ENCODE results near the gene MDH1B.
"Not testable (repeated sequence)": the region's sequence is repeated elsewhere in the genome, so short reads cannot be mapped to it uniquely, and the experiment has no call there.

Gene MDH1B

DNA sequence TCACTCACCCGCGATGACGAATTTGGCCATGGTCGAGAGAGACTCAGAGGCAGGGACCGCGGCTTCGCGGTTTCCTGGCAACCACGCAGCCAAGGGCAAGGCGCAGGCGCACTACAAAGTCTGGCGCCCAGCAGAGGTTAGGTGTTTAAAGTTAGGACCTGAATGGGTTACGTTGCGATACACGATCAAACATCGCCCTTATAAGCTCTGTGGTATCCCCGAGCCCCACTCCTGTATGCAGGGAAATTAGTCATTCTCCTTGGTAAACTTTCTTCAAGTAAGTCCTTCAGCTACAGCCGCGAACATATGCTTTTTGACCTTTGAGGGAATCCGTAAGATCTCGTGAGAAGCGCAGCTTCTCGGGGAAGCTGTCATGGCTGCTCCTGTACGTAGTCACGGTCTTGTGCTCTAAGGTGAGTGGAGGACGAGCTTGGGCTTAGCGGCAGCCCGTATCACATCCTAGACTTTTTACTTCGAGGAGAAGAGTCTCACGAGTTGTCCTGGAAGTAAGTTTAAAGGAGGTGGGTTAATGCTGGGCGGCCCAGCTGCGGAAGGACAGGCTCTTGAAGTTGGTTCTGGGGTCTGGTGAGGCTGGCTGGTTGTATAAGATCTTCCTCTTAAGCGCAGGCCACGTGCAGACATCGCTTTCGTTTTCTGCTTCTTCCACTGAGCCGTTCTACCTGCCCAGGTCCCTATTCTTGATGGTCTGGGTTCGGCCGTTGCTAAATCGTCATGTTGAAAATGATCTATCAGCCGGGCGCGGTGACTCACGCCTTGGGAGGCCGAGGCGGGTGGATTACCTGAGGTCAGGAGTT, at the start of gene MDH1B, which contains the start of gene FASTKD2:
MDH1B (minus strand) TSS at position 87 of the 815 bp plus-strand sequence; CDS start at position 30, 57 bp downstream.
FASTKD2 (plus strand) TSS at position 365 of the 815 bp plus-strand sequence. CDS start 1,088 bp downstream, outside the sequence.
- peak; percentile 91 for DNase-seq

DNA sequence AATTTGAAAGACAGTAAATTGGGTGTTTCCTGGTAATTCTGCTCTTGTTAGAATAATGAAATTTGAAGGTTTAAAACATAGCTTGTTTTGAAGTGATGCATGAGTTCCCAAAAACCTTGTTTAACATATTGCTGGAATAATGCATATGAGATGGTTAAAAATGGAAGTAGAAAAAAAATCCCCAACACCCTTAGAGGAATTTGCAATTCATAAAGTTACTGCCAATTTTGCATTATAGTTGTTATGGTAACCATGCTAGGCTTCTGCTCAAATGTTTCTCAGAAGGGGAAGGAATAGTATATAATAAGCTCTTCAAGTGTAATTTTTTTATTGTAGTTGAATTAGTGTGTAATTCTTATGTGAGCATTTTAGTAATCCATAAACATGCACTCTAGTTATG, 49.4 kb upstream of the MDH1B start:
- DNase-seq, result no peak

DNA sequence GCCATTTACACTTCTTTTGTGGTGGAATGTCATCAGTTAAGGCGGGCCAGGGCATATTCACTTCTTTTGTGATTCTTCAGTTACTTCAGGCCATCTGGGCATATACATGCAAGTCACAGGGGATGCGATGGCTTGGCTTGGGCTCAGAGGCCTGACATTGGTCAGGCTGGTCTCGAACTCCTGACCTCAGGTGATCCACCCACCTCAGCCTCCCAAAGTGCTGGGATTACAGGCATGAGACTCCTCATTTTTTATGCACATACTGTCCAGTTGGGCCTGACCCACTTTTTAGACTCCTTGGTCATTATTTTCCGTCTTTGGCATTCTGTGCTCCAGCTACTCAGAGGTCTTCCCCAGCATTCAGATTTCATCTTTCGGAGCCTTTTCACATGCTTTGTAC, 47.3 kb upstream of the MDH1B start:
- DNase-seq, result not testable (repeated sequence)

DNA sequence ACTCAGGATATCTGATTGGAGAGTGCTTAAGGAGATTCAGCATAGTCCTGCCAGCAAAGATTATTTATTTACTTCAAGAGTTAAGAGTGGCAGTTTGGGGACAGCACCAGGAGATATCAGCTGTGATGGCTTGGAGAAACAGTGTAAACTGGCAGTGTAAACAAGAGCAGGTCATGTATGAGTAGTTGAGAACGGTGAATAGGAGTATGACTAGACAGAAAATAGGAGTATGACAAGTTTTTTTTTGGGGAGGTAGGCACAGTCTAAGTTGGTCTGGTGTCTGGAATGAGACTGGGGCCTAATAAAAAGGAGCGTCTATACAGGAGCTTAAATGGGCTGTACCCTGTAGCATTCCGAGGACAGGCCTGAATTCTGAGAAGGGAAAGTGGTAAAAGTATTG, 42.5 kb upstream of the MDH1B start:
- DNase-seq, result not testable (repeated sequence)

DNA sequence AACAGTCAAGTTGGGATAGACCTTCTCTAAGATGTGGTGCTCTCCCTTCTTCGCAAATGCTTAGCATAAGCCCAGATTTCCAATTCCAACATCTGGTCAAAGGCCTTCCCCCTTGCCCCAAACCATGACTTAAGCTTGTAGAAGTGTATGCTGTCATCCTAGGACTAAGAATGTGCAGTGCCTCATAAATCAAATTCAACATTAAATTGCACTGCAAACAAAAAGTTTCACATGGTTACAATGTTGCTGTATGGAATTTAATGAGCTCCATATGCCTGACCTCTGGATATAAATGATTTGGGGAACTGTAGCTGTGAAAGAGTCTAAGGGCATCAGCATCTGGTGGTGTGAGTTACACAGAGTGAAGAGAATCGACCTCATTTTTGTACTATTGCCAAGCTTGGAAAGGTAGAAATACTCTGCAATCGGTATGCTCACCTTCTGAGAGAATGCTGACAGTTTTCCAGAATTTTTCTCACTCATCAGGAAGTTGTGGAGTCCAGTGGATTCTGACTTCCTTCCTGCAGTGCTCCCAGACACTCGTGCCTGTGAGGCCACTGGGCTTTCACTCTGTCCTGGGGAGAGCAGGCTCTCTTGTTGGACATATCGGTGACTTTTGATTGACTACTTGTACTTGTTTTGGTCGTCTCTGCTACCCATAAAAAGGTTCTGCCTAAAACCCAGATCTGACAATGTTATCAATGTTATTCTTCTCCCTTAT, 40.9 kb upstream of the MDH1B start:
- DNase-seq, result no peak

DNA sequence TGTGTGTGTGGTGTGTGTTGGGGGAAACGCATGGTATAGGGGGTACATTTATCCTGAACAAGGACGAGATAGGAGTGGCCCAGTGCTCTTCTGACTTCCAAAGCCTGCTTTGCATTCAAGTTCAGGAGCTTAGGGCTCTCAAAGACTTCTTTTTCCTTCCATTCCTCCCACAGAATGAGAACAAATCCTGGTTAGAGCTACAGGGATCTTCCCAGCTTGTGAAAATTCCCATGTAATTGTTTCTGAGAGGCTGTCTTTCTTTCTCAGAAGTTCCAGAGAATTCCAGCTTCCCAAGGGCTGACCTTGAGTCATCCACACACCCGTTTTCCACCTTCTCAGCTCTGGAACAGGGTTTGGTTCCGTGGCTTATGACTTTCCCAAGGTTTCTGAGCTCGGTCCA, 39.2 kb upstream of the MDH1B start:
- no peak for DNase-seq

DNA sequence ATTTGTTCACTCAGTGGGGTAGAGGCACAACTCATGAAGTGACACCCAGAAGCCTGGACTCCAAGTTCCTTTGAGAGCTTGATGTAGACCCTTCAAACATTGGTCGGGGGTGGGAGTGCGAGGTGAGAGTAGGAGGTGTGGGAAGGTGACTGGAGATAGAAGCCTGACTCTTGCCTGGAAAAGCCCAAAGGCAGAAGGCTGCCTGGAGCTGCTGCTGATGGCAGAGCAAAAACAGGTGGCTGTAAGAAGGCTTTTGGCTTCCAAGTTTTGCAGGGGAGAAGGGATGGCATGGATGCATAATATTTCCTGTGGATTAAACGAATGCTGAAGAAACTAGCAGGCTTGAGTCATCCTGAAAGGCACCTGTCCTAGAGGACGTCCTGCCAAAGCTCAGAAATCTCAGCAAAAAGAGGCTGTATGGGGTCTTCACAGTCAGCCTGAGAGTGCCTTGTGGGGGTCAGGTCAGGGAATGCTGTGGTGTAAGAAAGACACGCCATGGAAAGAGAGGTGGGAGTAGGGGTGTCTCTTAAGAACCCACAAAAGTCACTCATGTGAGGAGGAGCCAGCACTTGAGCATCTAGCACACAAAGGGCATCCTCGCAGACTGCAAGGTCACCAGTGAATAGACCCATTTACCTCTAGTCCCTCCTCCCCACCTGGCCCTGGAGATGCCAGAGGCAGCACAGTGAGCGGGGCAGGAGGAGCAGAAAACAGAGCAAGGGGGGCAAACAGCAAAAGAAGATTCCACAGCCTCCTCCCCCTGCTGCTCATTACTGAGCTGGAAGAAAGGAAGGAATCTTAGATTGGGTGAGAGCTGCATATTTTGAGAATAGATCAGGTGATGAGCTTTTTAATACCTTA, 37.8 kb upstream of the MDH1B start:
- DNase-seq, result no peak

DNA sequence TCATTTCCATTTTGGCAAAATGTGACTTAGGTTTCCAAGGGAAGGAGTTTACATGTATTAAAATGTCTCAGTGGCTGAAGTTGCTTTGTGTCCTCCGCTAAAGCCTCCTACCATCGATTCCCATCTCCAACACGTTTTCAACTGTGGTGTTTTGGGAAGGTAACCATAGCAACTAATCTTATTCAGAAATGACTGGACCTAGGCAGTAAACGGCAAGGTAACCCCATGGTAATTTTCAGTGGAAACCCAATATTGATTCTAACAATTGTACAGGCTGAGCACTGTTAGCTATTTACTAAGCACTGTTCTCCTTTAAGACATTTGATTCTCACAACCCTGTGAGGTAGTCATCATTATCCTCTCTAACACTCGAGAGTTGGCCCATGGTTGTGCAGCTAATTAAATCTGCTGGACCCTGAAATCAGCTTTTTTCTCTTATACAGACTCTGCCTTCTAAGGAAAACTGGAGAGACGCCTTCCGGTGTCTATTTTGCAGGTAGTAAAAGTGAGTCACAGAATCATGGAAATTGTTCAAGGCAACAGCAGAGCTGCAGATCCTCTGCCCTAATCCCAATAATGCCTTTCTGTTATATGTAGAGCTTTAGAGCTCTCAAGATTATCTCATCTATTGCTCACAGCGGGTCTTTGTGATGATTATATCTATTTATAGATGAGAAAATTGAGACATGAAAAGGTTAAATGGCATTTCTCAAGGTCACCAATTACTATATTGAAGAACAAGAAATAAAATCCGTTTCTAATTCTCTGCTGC, 36.5 kb upstream of the MDH1B start:
- DNase-seq, result no peak

DNA sequence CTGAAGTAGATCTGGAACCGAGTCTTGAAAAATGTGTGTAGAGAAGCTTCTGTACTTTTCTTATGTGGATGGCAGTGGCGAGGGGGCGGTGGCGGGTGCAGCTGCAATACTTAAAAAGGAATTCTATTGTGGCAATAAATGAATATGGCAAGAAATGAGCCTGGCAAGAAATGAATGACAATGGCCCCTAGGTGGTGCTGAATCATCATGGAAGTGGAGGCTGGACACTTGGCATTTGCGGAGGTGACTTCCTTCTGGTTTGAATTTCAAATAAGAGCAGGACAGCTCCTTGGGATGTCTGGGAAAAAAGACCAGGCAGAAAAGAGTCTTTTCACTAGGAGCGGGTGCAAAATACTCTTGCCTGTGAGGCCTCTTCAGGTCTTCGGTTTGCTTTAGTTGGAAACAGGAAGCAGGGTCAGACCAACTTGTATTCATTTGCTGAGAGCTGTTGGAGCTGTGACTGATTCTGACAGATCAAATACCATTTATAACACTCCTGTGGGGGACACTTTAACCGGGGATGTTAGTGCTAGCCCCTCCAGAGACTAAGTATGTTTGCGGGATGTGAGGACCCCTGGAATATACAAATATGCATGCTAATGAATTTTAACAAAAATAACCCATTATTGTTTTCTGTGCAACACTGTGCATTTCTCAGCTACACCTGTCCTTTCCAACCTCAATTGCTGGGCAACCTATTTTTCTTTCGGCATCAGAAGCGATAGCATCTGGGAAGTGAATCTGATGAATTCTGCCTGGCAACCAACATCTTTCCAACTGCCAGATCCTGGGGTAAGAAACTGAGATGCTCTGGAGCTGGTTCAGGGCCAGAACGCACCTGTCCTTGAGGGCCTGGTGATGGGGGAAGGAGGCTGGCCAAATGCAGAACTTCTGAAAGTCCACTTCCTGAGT, 35.6 kb upstream of the MDH1B start:
- DNase-seq, result peak; percentile 68

DNA sequence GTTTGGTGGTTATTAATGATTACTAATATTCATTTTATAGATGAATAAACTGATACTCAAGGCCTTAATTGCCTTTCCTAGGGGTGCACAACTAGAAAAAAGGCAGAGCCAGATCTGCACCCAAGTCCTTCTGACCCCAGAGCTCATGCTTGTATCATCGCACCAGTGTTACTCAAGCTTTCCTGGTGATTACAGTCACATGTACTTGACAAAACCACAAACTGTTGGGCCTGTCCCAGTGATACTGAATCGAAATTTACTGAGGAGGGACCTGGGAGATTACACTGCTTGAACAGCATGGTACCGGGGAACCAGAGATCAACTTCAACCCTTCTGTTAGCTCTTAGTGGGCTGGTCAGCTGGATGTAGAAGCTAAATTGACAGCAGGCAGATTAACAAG, 34.0 kb upstream of the MDH1B start:
- no peak for DNase-seq

DNA sequence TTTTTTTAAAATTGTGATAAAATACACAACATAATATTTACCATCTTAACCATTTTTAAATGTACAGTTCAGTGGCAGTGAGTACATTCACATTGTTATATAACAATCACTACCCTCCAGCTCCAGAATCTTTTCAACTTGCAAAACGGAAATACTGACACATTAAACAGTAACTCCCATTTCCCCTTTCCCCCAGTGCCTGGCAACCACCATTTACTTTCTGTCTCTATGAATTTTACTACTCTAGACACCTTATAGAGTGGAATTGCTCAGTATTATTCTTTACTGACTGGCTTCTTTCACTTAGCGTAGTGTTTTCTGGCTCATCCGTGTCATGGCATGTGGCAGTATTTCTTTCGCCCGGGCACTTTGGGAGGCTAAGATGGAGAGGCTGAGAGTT, 32.9 kb upstream of the MDH1B start:
- DNase-seq, result no peak

DNA sequence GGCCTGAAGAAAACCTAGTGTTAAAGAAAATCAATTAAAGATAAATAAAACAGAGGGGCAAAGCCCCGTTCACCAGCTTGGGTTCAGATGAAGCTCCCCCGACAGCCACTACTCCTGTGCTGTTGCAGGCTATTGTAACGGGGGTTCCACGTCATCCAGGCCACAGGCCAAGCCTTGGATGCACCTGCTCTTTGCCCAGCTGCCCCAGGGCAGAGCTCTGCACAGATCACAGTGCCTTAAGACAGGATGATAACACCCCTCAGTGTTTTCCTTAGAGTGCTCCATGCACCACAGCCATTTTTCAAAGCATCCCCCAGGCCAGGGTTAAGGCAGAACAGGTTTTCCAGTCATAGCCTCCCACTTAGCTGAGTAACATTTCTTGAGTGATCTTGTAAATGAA, 32.2 kb upstream of the MDH1B start:
- DNase-seq, result no peak

DNA sequence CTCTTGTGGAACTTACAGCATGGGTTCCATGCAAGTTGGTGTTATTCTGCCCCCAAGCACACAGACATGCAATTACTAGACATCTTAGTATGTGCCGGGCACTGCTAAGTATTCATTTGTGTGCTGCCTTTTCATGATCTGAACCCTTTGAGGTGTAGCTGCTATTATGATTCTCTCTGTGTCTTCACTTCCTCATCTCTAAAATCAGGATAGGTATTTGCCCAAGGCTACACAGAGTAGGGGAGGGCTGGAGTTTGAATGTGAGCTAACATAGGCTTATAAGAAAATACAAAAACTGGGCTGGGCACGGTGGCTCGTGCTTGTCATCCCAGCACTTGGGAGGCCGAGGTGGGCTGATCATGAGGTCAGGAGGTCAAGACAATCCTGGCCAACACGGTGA, 27.5 kb upstream of the MDH1B start:
- no peak for DNase-seq

DNA sequence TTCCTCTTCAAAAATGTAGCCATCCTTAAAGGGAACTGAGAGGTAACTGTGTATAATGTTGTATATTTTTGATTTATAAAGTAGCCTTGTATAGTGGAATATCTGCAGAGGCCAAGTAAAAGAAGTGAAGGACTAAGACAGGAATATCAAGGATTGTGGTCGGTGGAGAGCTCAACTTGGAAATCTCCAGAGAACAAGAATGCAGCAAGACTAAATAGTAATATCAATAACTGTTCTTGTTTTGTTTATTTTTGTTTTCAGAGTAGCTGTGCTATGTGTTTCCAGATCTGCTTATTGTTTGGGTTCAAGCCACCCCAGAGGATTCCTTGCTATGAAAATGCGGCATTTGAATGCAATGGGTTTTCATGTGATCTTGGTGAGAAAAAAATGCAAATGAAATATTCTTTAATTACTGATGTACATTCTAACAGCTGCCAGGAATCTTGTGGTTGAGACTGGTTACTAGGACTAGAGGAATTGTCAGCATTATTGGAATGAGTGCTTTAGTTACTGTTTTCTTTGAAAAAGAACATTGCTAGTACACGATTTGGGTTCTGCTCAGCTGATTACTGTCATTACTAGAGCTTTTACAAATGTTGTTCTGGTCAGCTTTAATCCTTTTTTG, 25.3 kb upstream of the MDH1B start:
- DNase-seq, result no peak

DNA sequence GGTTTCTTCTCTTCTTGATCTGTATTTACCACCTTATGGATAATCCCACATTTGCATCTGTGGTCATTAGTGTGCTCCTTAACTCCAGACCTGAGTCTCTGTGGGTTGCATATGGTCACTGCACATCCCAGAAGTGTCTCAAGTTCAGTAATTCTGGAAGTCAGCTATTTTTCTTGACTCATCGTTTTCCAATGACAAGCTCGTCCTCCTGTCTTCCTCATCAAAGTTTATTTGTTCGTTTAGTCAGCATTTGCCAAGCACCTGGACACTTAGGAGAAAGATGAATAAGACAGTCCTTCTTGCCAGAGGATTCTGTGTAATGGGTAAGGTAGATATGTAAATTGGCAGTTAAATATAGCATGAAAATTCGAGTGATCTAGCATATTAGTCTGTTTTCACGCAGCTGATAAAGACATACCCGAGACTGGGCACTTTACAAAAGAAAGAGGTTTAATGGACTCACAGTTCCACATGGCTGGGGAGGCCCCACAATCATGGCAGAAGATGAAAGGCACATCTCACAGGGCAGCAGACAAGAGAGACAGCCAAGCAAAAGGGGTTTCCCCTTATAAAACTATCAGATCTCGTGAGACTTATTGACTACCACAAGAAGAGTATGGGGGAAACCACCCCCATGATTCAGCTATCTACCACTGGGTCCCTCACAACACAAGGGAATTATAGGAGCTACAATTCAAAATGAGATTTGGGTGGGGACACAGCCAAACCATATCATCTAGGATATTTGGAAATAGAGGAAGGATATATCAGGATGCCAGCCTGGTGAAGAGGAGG, 19.6 kb upstream of the MDH1B start:
- DNase-seq, result no peak

DNA sequence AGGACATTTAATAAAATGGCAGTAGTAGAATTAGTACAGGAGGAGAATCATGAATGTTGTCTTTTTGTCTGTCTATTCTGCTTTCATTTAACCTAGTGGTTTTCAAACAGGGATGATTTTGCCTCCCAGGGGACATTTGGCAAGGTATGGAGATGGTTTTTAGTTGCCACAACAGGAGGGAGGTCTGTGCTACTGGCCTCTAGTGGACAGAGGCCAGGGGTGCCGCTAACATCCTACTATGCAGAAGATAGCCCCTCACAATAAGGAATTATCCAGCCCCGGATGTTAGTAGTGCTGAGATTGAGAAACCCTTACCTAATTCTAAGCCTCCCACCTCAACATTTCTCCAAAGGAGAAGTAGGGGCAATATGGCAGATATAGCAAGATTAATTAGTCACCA, 18.6 kb upstream of the MDH1B start:
- no peak for DNase-seq

DNA sequence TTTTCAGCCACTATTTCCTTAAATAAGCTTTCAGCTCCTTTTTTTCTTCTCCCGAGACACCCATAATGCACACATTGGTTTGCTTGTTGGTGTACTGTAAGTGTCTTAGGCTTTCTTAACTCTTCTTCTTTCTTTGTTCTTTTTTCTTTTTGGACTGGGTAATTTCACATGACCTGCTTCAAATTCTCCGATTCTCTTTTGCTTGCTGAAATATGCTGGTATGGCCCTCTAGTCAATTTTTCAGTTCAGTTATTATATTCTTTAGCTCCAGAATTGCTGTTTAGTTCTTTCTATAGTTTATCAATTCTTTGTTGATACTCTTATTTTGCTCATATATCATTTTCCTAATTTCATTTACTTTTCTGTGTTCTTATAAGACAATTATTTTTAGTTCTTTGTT, 15.5 kb upstream of the MDH1B start:
- DNase-seq, result no peak

DNA sequence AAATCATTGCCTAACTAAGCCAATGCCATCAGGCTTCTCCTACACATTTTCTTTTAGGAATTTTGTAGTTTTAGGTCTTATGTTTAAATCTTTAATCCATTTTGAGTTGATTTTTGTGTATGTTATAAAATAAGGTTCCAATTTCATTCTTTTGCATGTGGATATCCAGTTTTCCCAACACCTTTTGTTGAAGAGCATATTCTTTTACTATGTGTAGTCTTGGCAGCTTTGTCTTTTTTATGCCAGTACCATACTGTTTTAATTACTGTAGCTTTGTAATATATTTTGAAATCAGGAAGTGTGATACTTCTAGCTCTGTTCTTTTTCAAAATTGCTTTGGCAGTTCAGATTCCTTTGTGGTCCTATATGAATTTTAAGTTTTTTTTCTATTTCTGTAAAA, 11.3 kb upstream of the MDH1B start:
- no peak for DNase-seq

DNA sequence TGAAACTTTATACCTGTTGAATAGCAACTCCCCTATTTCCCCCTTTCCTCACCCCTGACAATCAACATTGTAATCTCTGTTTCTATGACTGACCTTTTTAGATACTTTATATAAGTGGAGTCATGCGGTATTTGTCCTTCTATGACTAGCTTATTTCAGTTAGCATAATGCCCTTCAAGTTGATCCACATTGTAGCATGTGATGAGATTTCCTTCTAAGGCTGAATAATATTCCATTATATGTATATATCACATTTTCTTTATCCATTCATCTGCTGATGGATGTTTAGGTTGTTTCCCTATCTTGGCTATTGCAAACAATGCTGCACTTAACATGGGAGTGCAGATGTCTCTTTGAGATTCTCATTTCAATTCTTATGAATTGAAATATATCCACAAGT, 9.7 kb upstream of the MDH1B start:
- no peak for DNase-seq
